Parathyroid adenoma (tissue), 2 donors: ENCODE measurements around the gene NOS1AP.
"Not testable (repeated sequence)": the region's sequence is repeated elsewhere in the genome, so short reads cannot be mapped to it uniquely, and the experiment has no call there.

Experiments
- H2AFZ ChIP-seq: fragments of 300-600 bp; sonication (generic); one replicate; pipeline ENCODE4 v1.7.0; 2017; ENCODE audit warnings: antibody characterized with exemption, mild to moderate bottlenecking
- H3K27ac ChIP-seq: fragments of 300-600 bp; sonication (generic); one replicate; pipeline ENCODE4 v1.7.0; 2017
- H3K27me3 ChIP-seq: fragments of 300-600 bp; sonication (generic); one replicate; pipeline ENCODE4 v1.7.0; 2017; ENCODE audit warnings: low read length; ENCODE audit not compliant: control insufficient read depth, insufficient read depth
- H3K36me3 ChIP-seq: fragments of 300-600 bp; sonication (generic); one replicate; pipeline ENCODE4 v1.7.0; 2017; ENCODE audit warnings: low read length; ENCODE audit not compliant: control insufficient read depth, insufficient read depth
- H3K4me1 ChIP-seq: fragments of 300-600 bp; sonication (generic); one replicate; pipeline ENCODE4 v1.7.0; 2017; ENCODE audit warnings: control low read depth
- H3K4me2 ChIP-seq: fragments of 300-600 bp; sonication (generic); one replicate; pipeline ENCODE4 v1.7.0; 2017; ENCODE audit warnings: low read length
- H3K4me3 ChIP-seq: fragments of 300-600 bp; sonication (generic); one replicate; pipeline ENCODE4 v1.7.0; 2017; ENCODE audit warnings: low read depth, low read length
- H3K79me2 ChIP-seq: fragments of 300-600 bp; sonication (generic); one replicate; pipeline ENCODE4 v1.7.0; 2017; ENCODE audit warnings: control low read depth
- H3K9ac ChIP-seq: fragments of 300-600 bp; sonication (generic); one replicate; pipeline ENCODE4 v1.7.0; 2017; ENCODE audit warnings: mild to moderate bottlenecking
- H3K9me3 ChIP-seq: fragments of 300-600 bp; sonication (generic); one replicate; pipeline ENCODE4 v1.7.0; 2017; ENCODE audit warnings: low read length; ENCODE audit not compliant: control insufficient read depth
- CTCF ChIP-seq: fragments of 300-600 bp; sonication (generic); IDR thresholded peaks from one replicate; pipeline ENCODE4 v1.7.0; 2017; ENCODE audit warnings: antibody characterized with exemption, mild to moderate bottlenecking
- donor health status: primary hyperparathyroidism.

The NOS1AP gene

GRCh38 chr1:162075862-162076261 is 6.4 kb downstream of the NOS1AP start:
- H3K4me1 ChIP-seq, result peaks cover under 1% of the 10 kb centered on the region

GRCh38 chr1:162077648-162078299 is 8.3 kb downstream of the NOS1AP start:
- Histone ChIP-seq H3K4me3 (no peak overlapping the region), H3K9me3 (no peaks in the 10 kb centered on the region), H2AFZ (no peak overlapping the region), H3K79me2 (no peaks in the 10 kb centered on the region), H3K9ac (no peak overlapping the region), H3K4me1 (no peaks in the 10 kb centered on the region), H3K27me3 (no peaks in the 10 kb centered on the region), H3K27ac (no peak overlapping the region), H3K36me3 (no peaks in the 10 kb centered on the region), H3K4me2 (no peak overlapping the region)
- TF ChIP-seq CTCF, result no peak

More at GRCh38 chr1:162075862-162076261, 6.4 kb downstream of the NOS1AP start:
- Histone ChIP-seq H3K27me3 (no peaks in the 10 kb centered on the region), H3K9me3 (no peaks in the 10 kb centered on the region), H3K36me3 (no peaks in the 10 kb centered on the region), H3K9ac (no peak overlapping the region), H2AFZ (no peak overlapping the region), H3K4me3 (no peak overlapping the region), H3K27ac (no peak overlapping the region), H3K79me2 (no peaks in the 10 kb centered on the region), H3K4me2 (no peak overlapping the region)
- TF ChIP-seq CTCF, result no peak

GRCh38 chr1:162079030-162079429 is 9.5 kb downstream of the NOS1AP start:
- H3K27me3 ChIP-seq, result no peaks in the 10 kb centered on the region
- H2AFZ ChIP-seq, result no peak overlapping the region
- no peak overlapping the region for H3K9ac ChIP-seq
- no peaks in the 10 kb centered on the region for H3K9me3 ChIP-seq
- H3K4me3 ChIP-seq, result no peak overlapping the region
- no peaks in the 10 kb centered on the region for H3K79me2 ChIP-seq
- H3K36me3 ChIP-seq, result no peaks in the 10 kb centered on the region
- H3K27ac ChIP-seq, result no peak overlapping the region
- no peaks in the 10 kb centered on the region for H3K4me1 ChIP-seq
- TF ChIP-seq CTCF, result no peak
- H3K4me2 ChIP-seq, result no peak overlapping the region

GRCh38 chr1:162080472-162081015 is 11.1 kb downstream of the NOS1AP start:
- no peak overlapping the region for H3K27ac ChIP-seq
- TF ChIP-seq CTCF, result no peak
- no peaks in the 10 kb centered on the region for H3K27me3 ChIP-seq
- no peak overlapping the region for H3K9ac ChIP-seq
- H3K9me3 ChIP-seq, result no peaks in the 10 kb centered on the region
- no peak overlapping the region for H3K4me3 ChIP-seq
- no peak overlapping the region for H2AFZ ChIP-seq
- no peaks in the 10 kb centered on the region for H3K4me1 ChIP-seq
- no peak overlapping the region for H3K4me2 ChIP-seq
- H3K36me3 ChIP-seq, result no peaks in the 10 kb centered on the region
- H3K79me2 ChIP-seq, result no peaks in the 10 kb centered on the region

GRCh38 chr1:162081316-162081715 is 11.8 kb downstream of the NOS1AP start:
- Histone ChIP-seq H3K4me2 (no peak overlapping the region), H3K4me1 (no peaks in the 10 kb centered on the region), H3K79me2 (no peaks in the 10 kb centered on the region), H3K27ac (no peak overlapping the region), H3K27me3 (no peaks in the 10 kb centered on the region), H3K36me3 (no peaks in the 10 kb centered on the region), H3K4me3 (no peak overlapping the region), H3K9ac (no peak overlapping the region), H3K9me3 (no peaks in the 10 kb centered on the region), H2AFZ (no peak overlapping the region)
- no peak for TF ChIP-seq CTCF

GRCh38 chr1:162082080-162082479 is 12.6 kb downstream of the NOS1AP start:
- H3K36me3 ChIP-seq, H3K9ac ChIP-seq, H3K9me3 ChIP-seq, H3K27me3 ChIP-seq, H3K4me1 ChIP-seq, H3K4me3 ChIP-seq, H3K79me2 ChIP-seq, H3K27ac ChIP-seq, H3K4me2 ChIP-seq, H2AFZ ChIP-seq: not testable (repeated sequence)
